H9 (cell line): ENCODE measurements around the gene PHLDB1. TPM values are rescaled to one million over a fixed set of nuclear protein-coding genes. Genes with fewer than 3 reads are reported as not detected.
"Not testable (repeated sequence)": the region's sequence is repeated elsewhere in the genome, so short reads cannot be mapped to it uniquely, and the experiment has no call there.

ENCODE experiments used
- DNase-seq: peaks from one replicate; pipeline ENCODE4 v3.0.0-alpha.2; 2017
- H2AFZ ChIP-seq: one replicate; pipeline ENCODE4 v1.6.1; 2013; ENCODE audit warnings: mild to moderate bottlenecking, low read length, control low read depth, moderate library complexity
- H2AK5ac ChIP-seq: 2 replicates; pipeline ENCODE4 v1.6.1; 2013; ENCODE audit warnings: low read length, control low read depth, mixed read lengths; ENCODE audit not compliant: insufficient read length
- H2BK120ac ChIP-seq: one replicate; pipeline ENCODE4 v1.6.1; 2013; ENCODE audit warnings: low read depth, mild to moderate bottlenecking, low read length, control low read depth, inconsistent platforms; ENCODE audit not compliant: poor library complexity, severe bottlenecking
- H2BK12ac ChIP-seq: 2 replicates; pipeline ENCODE4 v1.6.1; 2013; ENCODE audit warnings: low read length, control low read depth, mixed read lengths, low read depth; ENCODE audit not compliant: insufficient read length
- H2BK15ac ChIP-seq: 2 replicates; pipeline ENCODE4 v1.6.1; 2013; ENCODE audit warnings: low read depth, low read length, control low read depth
- H2BK20ac ChIP-seq: one replicate; pipeline ENCODE4 v1.6.1; 2013; ENCODE audit warnings: low read depth, mild to moderate bottlenecking, low read length, control low read depth, inconsistent platforms; ENCODE audit not compliant: poor library complexity, severe bottlenecking
- H2BK5ac ChIP-seq: 2 replicates; pipeline ENCODE4 v1.6.1; 2013; ENCODE audit warnings: low read length, control low read depth, mixed read lengths; ENCODE audit not compliant: insufficient read length
- H3K14ac ChIP-seq: 2 replicates; pipeline ENCODE4 v1.6.1; 2013; ENCODE audit warnings: low read length, control low read depth; ENCODE audit not compliant: insufficient read depth
- H3K18ac ChIP-seq: 2 replicates; pipeline ENCODE4 v1.6.1; 2013; ENCODE audit warnings: low read depth, mild to moderate bottlenecking, mixed read lengths, low read length, control low read depth; ENCODE audit not compliant: insufficient read length
- H3K23ac ChIP-seq: 2 replicates; pipeline ENCODE4 v1.6.1; 2013; ENCODE audit warnings: low read length, control low read depth, mixed read lengths, low read depth; ENCODE audit not compliant: insufficient read length
- H3K23me2 ChIP-seq: 2 replicates; pipeline ENCODE4 v1.6.1; 2013; ENCODE audit warnings: low read depth, mild to moderate bottlenecking, mixed read lengths, low read length, control low read depth; ENCODE audit not compliant: insufficient read length, poor library complexity, severe bottlenecking
- H3K27ac ChIP-seq: 2 replicates; pipeline ENCODE4 v1.5.1; 2013; ENCODE audit warnings: low read length, control low read depth, mixed read lengths, low read depth; ENCODE audit not compliant: insufficient read length
- H3K27me3 ChIP-seq: 2 replicates; pipeline ENCODE4 v1.6.1; 2013; ENCODE audit warnings: low read length, control low read depth, inconsistent platforms; ENCODE audit not compliant: insufficient read depth
- H3K4ac ChIP-seq: 2 replicates; pipeline ENCODE4 v1.6.1; 2013; ENCODE audit warnings: low read depth, mild to moderate bottlenecking, control low read depth, inconsistent platforms, low read length, moderate library complexity
- H3K4me1 ChIP-seq: 2 replicates; pipeline ENCODE4 v1.6.1; 2013; ENCODE audit warnings: low read length, control low read depth, inconsistent platforms; ENCODE audit not compliant: insufficient read depth
- H3K4me2 ChIP-seq: 2 replicates; pipeline ENCODE4 v1.6.1; 2013; ENCODE audit warnings: low read length, control low read depth, mixed read lengths; ENCODE audit not compliant: insufficient read length, insufficient read depth
- H3K56ac ChIP-seq: 2 replicates; pipeline ENCODE4 v1.6.1; 2013; ENCODE audit warnings: low read depth, mild to moderate bottlenecking, mixed read lengths, low read length, control low read depth; ENCODE audit not compliant: insufficient read length
- H3K79me1 ChIP-seq: 2 replicates; pipeline ENCODE4 v1.6.1; 2013; ENCODE audit warnings: low read depth, mild to moderate bottlenecking, moderate library complexity, low read length, control low read depth, inconsistent platforms; ENCODE audit not compliant: insufficient read depth, poor library complexity, severe bottlenecking
- H3K79me2 ChIP-seq: 2 replicates; pipeline ENCODE4 v1.6.1; 2013; ENCODE audit warnings: low read length, control low read depth, inconsistent platforms; ENCODE audit not compliant: insufficient read depth
- H3K9ac ChIP-seq: 2 replicates; pipeline ENCODE4 v1.6.1; 2013; ENCODE audit warnings: low read length, control low read depth, mixed read lengths; ENCODE audit not compliant: insufficient read length; ENCODE audit errors: extremely low read depth
- H3K9me3 ChIP-seq: one replicate; pipeline ENCODE4 v1.6.1; 2013; ENCODE audit warnings: low read depth, low read length, inconsistent platforms; ENCODE audit not compliant: control insufficient read depth
- H3T11ph ChIP-seq: one replicate; pipeline ENCODE4 v1.6.1; 2013; ENCODE audit warnings: mild to moderate bottlenecking, low read length, control low read depth, inconsistent platforms
- H4K20me1 ChIP-seq: one replicate; pipeline ENCODE4 v1.6.1; 2013; ENCODE audit not compliant: control insufficient read depth, insufficient read length, insufficient read depth
- H4K5ac ChIP-seq: 2 replicates; pipeline ENCODE4 v1.6.1; 2013; ENCODE audit warnings: low read depth, mild to moderate bottlenecking, mixed read lengths, low read length, control low read depth; ENCODE audit not compliant: insufficient read length
- H4K8ac ChIP-seq: replicated peaks from 2 replicates; pipeline ENCODE4 v1.6.1; 2013; ENCODE audit warnings: low read length, control low read depth, mixed read lengths, low read depth; ENCODE audit not compliant: insufficient read length
- H4K91ac ChIP-seq: 2 replicates; pipeline ENCODE4 v1.6.1; 2013; ENCODE audit warnings: low read depth, mild to moderate bottlenecking, moderate library complexity, mixed read lengths, low read length, control low read depth; ENCODE audit not compliant: insufficient read length
- H3K27ac Mint-ChIP-seq, 3 experiments: 2 replicates in 2 of 3; 3 replicates in 1 of 3; pipeline ENCODE4 v1.8.0; 2020 to 2021; ENCODE audit warnings: mixed read lengths in 3 of 3, mild to moderate bottlenecking in 1 of 3, moderate library complexity in 1 of 3
- H3K27me3 Mint-ChIP-seq: 2 replicates; pipeline ENCODE4 v1.8.0; 2021; ENCODE audit warnings: low read depth, mild to moderate bottlenecking, moderate library complexity, mixed read lengths
- H3K36me3 Mint-ChIP-seq, 3 experiments: 2 replicates in 2 of 3; 3 replicates in 1 of 3; pipeline ENCODE4 v1.8.0; 2020 to 2021; ENCODE audit warnings: low read depth in 3 of 3, mixed read lengths in 3 of 3; ENCODE audit not compliant: insufficient read depth in 1 of 3
- H3K4me1 Mint-ChIP-seq, 2 experiments: 2 replicates each; pipeline ENCODE4 v1.8.0; 2020; ENCODE audit warnings: mixed read lengths in 2 of 2
- H3K4me3 Mint-ChIP-seq, 2 experiments: 2 replicates in 1 of 2; 3 replicates in 1 of 2; pipeline ENCODE4 v1.8.0; 2020 to 2021; ENCODE audit warnings: mild to moderate bottlenecking in 2 of 2, mixed read lengths in 2 of 2, moderate library complexity in 1 of 2
- H3K9me3 Mint-ChIP-seq, 2 experiments: 2 replicates in 1 of 2; 3 replicates in 1 of 2; pipeline ENCODE4 v1.8.0; 2020; ENCODE audit warnings: mild to moderate bottlenecking in 2 of 2, mixed read lengths in 2 of 2, moderate library complexity in 1 of 2
- CTCF ChIP-seq: fragments of 200-600 bp; sonication (generic); conservative IDR thresholded peaks from 3 replicates; pipeline ENCODE4 v1.8.0; 2021; ENCODE audit warnings: antibody characterized with exemption, mild to moderate bottlenecking
- WGBS: extraction: QIAGEN DNeasy Blood & Tissue Kit; methylation state at CpG from one replicate; pipeline ENCODE4 v1.1.7; 2013; ENCODE audit warnings: missing lambda C conversion rate, low lambda C conversion rate, mixed read lengths; ENCODE audit not compliant: insufficient read length; ENCODE audit errors: extremely low coverage; 5-methylcytosine and 5-hydroxymethylcytosine counted together
- total RNA-seq: library from RNA; stranded (reverse); gene quantifications from 2 replicates; pipeline ENCODE4 v1.2.1, GENCODE V29; 2021

Gene PHLDB1
- total RNA-seq, 1 experiment from 2014 or later = 56.0 TPM

GRCh38 chr11:118594984-118595383, 12.4 kb upstream of the PHLDB1 start:
- not testable (repeated sequence) for H2BK15ac ChIP-seq, H2AK5ac ChIP-seq, H3K4me1 Mint-ChIP-seq, DNase-seq, H2BK120ac ChIP-seq, H2BK20ac ChIP-seq, H3K4me3 Mint-ChIP-seq, H4K5ac ChIP-seq, H2BK12ac ChIP-seq, H3K23me2 ChIP-seq, H3K9me3 Mint-ChIP-seq, H3K4ac ChIP-seq, H3K56ac ChIP-seq, H4K8ac ChIP-seq, H3K18ac ChIP-seq, H3K27me3 ChIP-seq, H3K79me1 ChIP-seq, H4K20me1 ChIP-seq, H3K27ac Mint-ChIP-seq, H3T11ph ChIP-seq, H3K79me2 ChIP-seq, H3K27ac ChIP-seq, H3K27me3 Mint-ChIP-seq, H3K4me1 ChIP-seq, H3K9me3 ChIP-seq, H3K23ac ChIP-seq, H3K9ac ChIP-seq, H4K91ac ChIP-seq, H2BK5ac ChIP-seq, H3K14ac ChIP-seq, H3K4me2 ChIP-seq, H2AFZ ChIP-seq
- peak; percentile 69 for TF ChIP-seq CTCF
- H3K36me3 Mint-ChIP-seq = peaks cover 39 to 87% (median 74%) of the 10 kb centered on the region in 3 experiments; a peak in 6 of 7 replicates
- WGBS = no CpG with 5 or more reads among the region's 5 CpGs
